GM19395 (cell line): Measurements from ENCODE around the gene MYBL2.

Experiments
- ATAC-seq: cut with Tn5 transposase; IDR thresholded peaks from one replicate; pipeline ENCODE4 v1.9.1; 2021; ENCODE audit warnings: mild to moderate bottlenecking, moderate library complexity; ENCODE audit not compliant: unreplicated experiment

Gene MYBL2

GRCh38 chr20:43681991-43682410 is 15.1 kb downstream of the MYBL2 start:
- peak; percentile 94 for ATAC-seq

- ATAC-seq, result peak; percentile 56
Measured at GRCh38 chr20:43682446-43682845, 15.5 kb downstream of the MYBL2 start.

GRCh38 chr20:43686820-43687219 is 19.9 kb downstream of the MYBL2 start:
- ATAC-seq, result no peak

GRCh38 chr20:43689165-43689564 is 22.3 kb downstream of the MYBL2 start:
- no peak for ATAC-seq

GRCh38 chr20:43690943-43691598 is 24.2 kb downstream of the MYBL2 start:
- no peak for ATAC-seq

- ATAC-seq, result peak; percentile 69
Measured at GRCh38 chr20:43691928-43692524, 25.1 kb downstream of the MYBL2 start.

GRCh38 chr20:43694763-43695162 is 27.8 kb downstream of the MYBL2 start:
- ATAC-seq, result no peak

- no peak for ATAC-seq
Measured at GRCh38 chr20:43695571-43695970, 28.7 kb downstream of the MYBL2 start.

- no peak for ATAC-seq
Measured at GRCh38 chr20:43699941-43700565, 33.1 kb downstream of the MYBL2 start.

- ATAC-seq, result no peak
Measured at GRCh38 chr20:43700627-43701026, 33.7 kb downstream of the MYBL2 start.

GRCh38 chr20:43702502-43702901 is 35.6 kb downstream of the MYBL2 start:
- ATAC-seq, result no peak

- peak; percentile 74 for ATAC-seq
Measured at GRCh38 chr20:43710370-43711044, 43.6 kb downstream of the MYBL2 start.

- ATAC-seq, result no peak
Measured at GRCh38 chr20:43711098-43711654, 44.3 kb downstream of the MYBL2 start.

- no peak for ATAC-seq
Measured at GRCh38 chr20:43715044-43715443, 48.1 kb downstream of the MYBL2 start.

GRCh38 chr20:43715511-43715910 is 48.6 kb downstream of the MYBL2 start:
- ATAC-seq, result no peak

GRCh38 chr20:43716123-43716522 is 49.2 kb downstream of the MYBL2 start:
- no peak for ATAC-seq

GRCh38 chr20:43716757-43717615 is 50.1 kb downstream of the MYBL2 start:
- ATAC-seq, result no peak

GRCh38 chr20:43717616-43717995 is 50.7 kb downstream of the MYBL2 start:
- no peak for ATAC-seq

GRCh38 chr20:43720007-43720406 is 53.1 kb downstream of the MYBL2 start:
- ATAC-seq, result no peak

GRCh38 chr20:43721097-43721428 is 54.1 kb downstream of the MYBL2 start:
- ATAC-seq, result no peak
